WTC11 (cell line): ENCODE measurements around the gene S100PBP. TPM values are rescaled to one million over a fixed set of nuclear protein-coding genes. Genes with fewer than 3 reads are reported as not detected.

Source experiments
- ATAC-seq: fragments of 200-7000 bp; cut with Tn5 transposase; 2 replicates; pipeline ENCODE4 v1.10.0; 2021; ENCODE audit warnings: mild to moderate bottlenecking, moderate library complexity
- CTCF ChIA-PET: fragments of 300-600 bp; sonication (Branson Sonifier 250); formaldehyde crosslinking; loops from one replicate; lab custom pipeline; 2021; ENCODE audit warnings: antibody characterized with exemption; lab: Charles Lee
- POLR2A ChIA-PET: fragments of 350-600 bp; sonication (Branson Sonifier 250); formaldehyde crosslinking; loops from one replicate; lab custom pipeline; 2021; ENCODE audit warnings: antibody characterized with exemption; lab: Charles Lee
- DNase-seq: peaks from one replicate; pipeline ENCODE4 v3.0.0; 2021; ENCODE audit warnings: low spot score
- H3K27ac Mint-ChIP-seq: 2 replicates; pipeline ENCODE4 v1.8.0; 2021; ENCODE audit warnings: mixed read lengths
- H3K27me3 Mint-ChIP-seq: 2 replicates; pipeline ENCODE4 v1.8.0; 2021; ENCODE audit warnings: low read depth, mild to moderate bottlenecking, moderate library complexity, mixed read lengths
- H3K36me3 Mint-ChIP-seq: 2 replicates; pipeline ENCODE4 v1.8.0; 2021; ENCODE audit warnings: mixed read lengths
- H3K4me1 Mint-ChIP-seq: 2 replicates; pipeline ENCODE4 v1.8.0; 2022; ENCODE audit warnings: mixed read lengths
- H3K4me3 Mint-ChIP-seq: 2 replicates; pipeline ENCODE4 v1.8.0; 2021; ENCODE audit warnings: mild to moderate bottlenecking, moderate library complexity, mixed read lengths
- H3K9me3 Mint-ChIP-seq: 2 replicates; pipeline ENCODE4 v1.8.0; 2021; ENCODE audit warnings: mixed read lengths
- ATF1 ChIP-seq: sonication (generic); formaldehyde crosslinking; IDR thresholded peaks from 2 replicates; pipeline ENCODE4 v1.8.1; 2023; ENCODE audit warnings: mild to moderate bottlenecking, moderate library complexity, missing genetic modification reagents
- CBFB ChIP-seq: sonication (generic); formaldehyde crosslinking; IDR thresholded peaks from 2 replicates; pipeline ENCODE4 v1.8.1; 2022; ENCODE audit warnings: mild to moderate bottlenecking, low read depth, missing genetic modification reagents
- EMX1 ChIP-seq: fragments of 250-450 bp; sonication (Bioruptor Pico); IDR thresholded peaks from 2 replicates; pipeline ENCODE4 v1.8.0; 2021; ENCODE audit warnings: mild to moderate bottlenecking
- ESRRA ChIP-seq: sonication (generic); formaldehyde crosslinking; IDR thresholded peaks from 2 replicates; pipeline ENCODE4 v1.8.1; 2022; ENCODE audit warnings: mild to moderate bottlenecking, missing genetic modification reagents, borderline replicate concordance
- ETV6 ChIP-seq: sonication (generic); formaldehyde crosslinking; IDR thresholded peaks from 2 replicates; pipeline ENCODE4 v1.8.1; 2022; ENCODE audit warnings: mild to moderate bottlenecking, missing genetic modification reagents
- GABPB1 ChIP-seq: sonication (generic); formaldehyde crosslinking; IDR thresholded peaks from 2 replicates; pipeline ENCODE4 v1.8.1; 2023; ENCODE audit warnings: mild to moderate bottlenecking, missing genetic modification reagents
- IRF2 ChIP-seq: sonication (generic); formaldehyde crosslinking; IDR thresholded peaks from 2 replicates; pipeline ENCODE4 v1.8.0; 2022; ENCODE audit warnings: low read depth, missing genetic modification reagents, borderline replicate concordance
- JUN ChIP-seq: sonication (generic); formaldehyde crosslinking; IDR thresholded peaks from 2 replicates; pipeline ENCODE4 v1.8.0; 2023; ENCODE audit warnings: mild to moderate bottlenecking, missing genetic modification reagents
- MYBL2 ChIP-seq: sonication (generic); formaldehyde crosslinking; IDR thresholded peaks from 2 replicates; pipeline ENCODE4 v1.8.1; 2023; ENCODE audit warnings: mild to moderate bottlenecking, moderate library complexity, missing genetic modification reagents
- NFATC4 ChIP-seq: fragments of 250-450 bp; sonication (Bioruptor Pico); IDR thresholded peaks from 2 replicates; pipeline ENCODE4 v1.9.0; 2021; ENCODE audit warnings: mild to moderate bottlenecking
- PRRX2 ChIP-seq: fragments of 250-450 bp; sonication (Bioruptor Pico); IDR thresholded peaks from 2 replicates; pipeline ENCODE4 v1.8.0; 2021; ENCODE audit warnings: mild to moderate bottlenecking
- RELA ChIP-seq: sonication (generic); formaldehyde crosslinking; IDR thresholded peaks from 2 replicates; pipeline ENCODE4 v1.8.1; 2022; ENCODE audit warnings: missing genetic modification reagents, mild to moderate bottlenecking, borderline replicate concordance
- SP1 ChIP-seq: sonication (generic); formaldehyde crosslinking; conservative IDR thresholded peaks from 2 replicates; pipeline ENCODE4 v1.8.1; 2022; ENCODE audit warnings: missing genetic modification reagents
- TEAD1 ChIP-seq: sonication (generic); formaldehyde crosslinking; IDR thresholded peaks from 2 replicates; pipeline ENCODE4 v1.8.0; 2022; ENCODE audit warnings: mild to moderate bottlenecking, missing genetic modification reagents
- TEAD4 ChIP-seq: sonication (generic); formaldehyde crosslinking; IDR thresholded peaks from 2 replicates; pipeline ENCODE4 v1.8.0; 2022; ENCODE audit warnings: mild to moderate bottlenecking, missing genetic modification reagents
- TP53 ChIP-seq: sonication (generic); formaldehyde crosslinking; IDR thresholded peaks from 2 replicates; pipeline ENCODE4 v1.8.1; 2023; ENCODE audit warnings: mild to moderate bottlenecking, missing genetic modification reagents
- ZNF317 ChIP-seq: sonication (generic); formaldehyde crosslinking; IDR thresholded peaks from 2 replicates; pipeline ENCODE4 v1.8.1; 2023; ENCODE audit warnings: low read depth, mild to moderate bottlenecking, moderate library complexity, missing genetic modification reagents, borderline replicate concordance
- total RNA-seq: library from RNA; stranded (reverse); gene quantifications from 3 replicates; pipeline ENCODE4 v1.2.3, GENCODE V29; 2021
- TF ChIP-seq, protein P1 (sequence below): sonication (generic); formaldehyde crosslinking; IDR thresholded peaks from 2 replicates; pipeline ENCODE4 v1.8.1; 2022; ENCODE audit warnings: mild to moderate bottlenecking, missing genetic modification reagents, moderate library complexity, borderline replicate concordance
- TF ChIP-seq, protein P2 (sequence below): sonication (generic); formaldehyde crosslinking; IDR thresholded peaks from 2 replicates; pipeline ENCODE4 v1.8.1; 2022; ENCODE audit warnings: low read depth, mild to moderate bottlenecking, moderate library complexity, missing genetic modification reagents, borderline replicate concordance
- TF ChIP-seq, protein P3 (sequence below): sonication (generic); formaldehyde crosslinking; IDR thresholded peaks from 2 replicates; pipeline ENCODE4 v1.8.1; 2022; ENCODE audit warnings: mild to moderate bottlenecking, moderate library complexity, missing genetic modification reagents
- TF ChIP-seq, protein P4 (sequence below): sonication (generic); formaldehyde crosslinking; IDR thresholded peaks from 2 replicates; pipeline ENCODE4 v1.8.0; 2022; ENCODE audit warnings: mild to moderate bottlenecking, missing genetic modification reagents
- TF ChIP-seq, protein P5 (sequence below): sonication (generic); formaldehyde crosslinking; IDR thresholded peaks from 2 replicates; pipeline ENCODE4 v1.8.0; 2022; ENCODE audit warnings: missing genetic modification reagents

S100PBP gene
- total RNA-seq, 1 experiment from 2014 or later: 62.9 TPM

DNA sequence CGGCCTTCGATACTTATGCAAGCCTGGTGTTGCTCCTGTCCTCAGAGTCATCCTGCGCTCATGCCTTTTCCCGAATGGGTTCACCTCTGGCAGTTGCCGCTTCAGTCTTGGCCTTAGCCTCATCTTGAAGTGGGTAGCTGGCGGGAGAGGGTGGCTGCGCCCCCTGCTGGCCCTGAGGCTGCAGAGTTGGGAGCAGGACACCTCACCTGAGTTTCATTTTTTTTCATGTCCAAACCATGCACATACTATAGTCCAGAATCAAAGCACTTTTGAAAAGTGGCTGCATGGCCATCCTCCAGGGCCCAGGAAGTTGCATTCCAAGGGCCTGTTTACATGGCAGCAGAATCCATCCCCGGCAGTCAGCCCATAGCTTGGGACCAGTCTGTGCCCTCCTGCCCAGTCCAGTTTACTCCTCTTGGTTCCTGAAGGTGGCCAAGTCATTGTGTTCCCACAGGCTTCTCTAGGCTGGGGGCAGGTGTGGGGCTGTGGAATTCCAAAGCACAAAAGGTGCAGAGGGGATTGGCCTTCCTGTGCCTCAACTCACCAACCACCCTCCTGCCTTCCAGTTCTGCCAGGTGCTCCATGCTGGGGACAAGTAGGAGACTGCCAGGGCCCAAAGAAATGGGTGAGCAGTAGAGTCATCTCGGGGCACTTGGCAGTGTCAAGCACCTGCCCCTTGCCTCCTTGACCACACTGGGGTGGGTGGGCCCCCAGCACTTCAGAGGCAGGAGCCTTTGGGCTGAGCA is 44.3 kb upstream of the S100PBP start (continued):
- TF ChIP-seq IRF2 (CRISPR knock-in tag) (no peak), GABPB1 (CRISPR knock-in tag) (no peak), PRRX2 (0 out of 2 replicates have a peak, but pooled peaks have one; percentile 30), TP53 (no peak), ATF1 (CRISPR knock-in tag) (no peak), ESRRA (no peak), SP1 (CRISPR knock-in tag) (no peak), MYBL2 (CRISPR knock-in tag) (0 out of 2 replicates have a peak, but pooled peaks have one; percentile 26), ZNF317 (no peak)
- TF ChIP-seq, protein P1, sequence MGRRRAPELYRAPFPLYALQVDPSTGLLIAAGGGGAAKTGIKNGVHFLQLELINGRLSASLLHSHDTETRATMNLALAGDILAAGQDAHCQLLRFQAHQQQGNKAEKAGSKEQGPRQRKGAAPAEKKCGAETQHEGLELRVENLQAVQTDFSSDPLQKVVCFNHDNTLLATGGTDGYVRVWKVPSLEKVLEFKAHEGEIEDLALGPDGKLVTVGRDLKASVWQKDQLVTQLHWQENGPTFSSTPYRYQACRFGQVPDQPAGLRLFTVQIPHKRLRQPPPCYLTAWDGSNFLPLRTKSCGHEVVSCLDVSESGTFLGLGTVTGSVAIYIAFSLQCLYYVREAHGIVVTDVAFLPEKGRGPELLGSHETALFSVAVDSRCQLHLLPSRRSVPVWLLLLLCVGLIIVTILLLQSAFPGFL: no peak
- TF ChIP-seq, protein P2, sequence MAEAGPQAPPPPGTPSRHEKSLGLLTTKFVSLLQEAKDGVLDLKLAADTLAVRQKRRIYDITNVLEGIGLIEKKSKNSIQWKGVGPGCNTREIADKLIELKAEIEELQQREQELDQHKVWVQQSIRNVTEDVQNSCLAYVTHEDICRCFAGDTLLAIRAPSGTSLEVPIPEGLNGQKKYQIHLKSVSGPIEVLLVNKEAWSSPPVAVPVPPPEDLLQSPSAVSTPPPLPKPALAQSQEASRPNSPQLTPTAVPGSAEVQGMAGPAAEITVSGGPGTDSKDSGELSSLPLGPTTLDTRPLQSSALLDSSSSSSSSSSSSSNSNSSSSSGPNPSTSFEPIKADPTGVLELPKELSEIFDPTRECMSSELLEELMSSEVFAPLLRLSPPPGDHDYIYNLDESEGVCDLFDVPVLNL (CRISPR knock-in tag): no peak
- TF ChIP-seq, protein P3, sequence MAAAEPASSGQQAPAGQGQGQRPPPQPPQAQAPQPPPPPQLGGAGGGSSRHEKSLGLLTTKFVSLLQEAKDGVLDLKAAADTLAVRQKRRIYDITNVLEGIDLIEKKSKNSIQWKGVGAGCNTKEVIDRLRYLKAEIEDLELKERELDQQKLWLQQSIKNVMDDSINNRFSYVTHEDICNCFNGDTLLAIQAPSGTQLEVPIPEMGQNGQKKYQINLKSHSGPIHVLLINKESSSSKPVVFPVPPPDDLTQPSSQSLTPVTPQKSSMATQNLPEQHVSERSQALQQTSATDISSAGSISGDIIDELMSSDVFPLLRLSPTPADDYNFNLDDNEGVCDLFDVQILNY (CRISPR knock-in tag): 0 out of 2 replicates have a peak, but pooled peaks have one; percentile 14

DNA sequence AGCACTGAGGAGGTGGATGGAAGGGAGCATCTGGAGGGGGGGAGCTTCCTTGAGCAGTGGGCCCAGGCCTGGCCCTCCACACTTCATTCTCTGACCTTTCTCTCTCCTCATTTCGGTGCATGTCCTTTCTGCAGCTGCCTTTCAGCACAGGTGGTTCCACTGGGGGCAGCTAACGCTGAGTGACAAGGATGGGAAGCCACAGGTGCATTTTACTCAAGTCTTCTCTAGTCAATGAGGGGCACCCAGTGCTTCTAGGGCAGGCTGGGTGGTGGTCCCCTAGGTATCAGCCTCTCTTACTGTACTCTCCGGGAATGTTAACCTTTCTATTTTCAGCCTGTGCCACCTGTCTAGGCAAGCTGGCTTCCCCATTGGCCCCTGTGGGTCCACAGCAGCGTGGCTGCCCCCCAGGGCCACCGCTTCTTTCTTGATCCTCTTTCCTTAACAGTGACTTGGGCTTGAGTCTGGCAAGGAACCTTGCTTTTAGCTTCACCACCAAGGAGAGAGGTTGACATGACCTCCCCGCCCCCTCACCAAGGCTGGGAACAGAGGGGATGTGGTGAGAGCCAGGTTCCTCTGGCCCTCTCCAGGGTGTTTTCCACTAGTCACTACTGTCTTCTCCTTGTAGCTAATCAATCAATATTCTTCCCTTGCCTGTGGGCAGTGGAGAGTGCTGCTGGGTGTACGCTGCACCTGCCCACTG is 43.5 kb upstream of the S100PBP start:
- ATAC-seq (no peak), DNase-seq (no peak)
- CTCF ChIA-PET: interaction anchor here (0.5 to 10.0 kb wide), 23 partner anchors 10 to 374 kb away, joined by 3 to 262 read pairs (median 6); partner anchors contain the start of genes RBBP4 and SYNC
- H3K4me3 Mint-ChIP-seq: no peak overlapping the region
- peaks cover 40% of the 10 kb centered on the region for H3K36me3 Mint-ChIP-seq
- TF ChIP-seq, protein P4, sequence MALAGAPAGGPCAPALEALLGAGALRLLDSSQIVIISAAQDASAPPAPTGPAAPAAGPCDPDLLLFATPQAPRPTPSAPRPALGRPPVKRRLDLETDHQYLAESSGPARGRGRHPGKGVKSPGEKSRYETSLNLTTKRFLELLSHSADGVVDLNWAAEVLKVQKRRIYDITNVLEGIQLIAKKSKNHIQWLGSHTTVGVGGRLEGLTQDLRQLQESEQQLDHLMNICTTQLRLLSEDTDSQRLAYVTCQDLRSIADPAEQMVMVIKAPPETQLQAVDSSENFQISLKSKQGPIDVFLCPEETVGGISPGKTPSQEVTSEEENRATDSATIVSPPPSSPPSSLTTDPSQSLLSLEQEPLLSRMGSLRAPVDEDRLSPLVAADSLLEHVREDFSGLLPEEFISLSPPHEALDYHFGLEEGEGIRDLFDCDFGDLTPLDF (CRISPR knock-in tag): no peak
- TF ChIP-seq ETV6 (CRISPR knock-in tag) (peak; percentile 80), RELA (CRISPR knock-in tag) (0 out of 2 replicates have a peak, but pooled peaks have one; percentile 25), JUN (CRISPR knock-in tag) (peak; percentile 78; the same call in 1 of the 2 replicates), NFATC4 (CRISPR knock-in tag) (peak; percentile 61; the same call in 1 of the 2 replicates), EMX1 (CRISPR knock-in tag) (0 out of 2 replicates have a peak, but pooled peaks have one; percentile 17), CBFB (CRISPR knock-in tag) (no peak), TEAD1 (CRISPR knock-in tag) (peak; percentile 15; the same call in 1 of the 2 replicates), TEAD4 (CRISPR knock-in tag) (0 out of 2 replicates have a peak, but pooled peaks have one; percentile 45)
- TF ChIP-seq, protein P5, sequence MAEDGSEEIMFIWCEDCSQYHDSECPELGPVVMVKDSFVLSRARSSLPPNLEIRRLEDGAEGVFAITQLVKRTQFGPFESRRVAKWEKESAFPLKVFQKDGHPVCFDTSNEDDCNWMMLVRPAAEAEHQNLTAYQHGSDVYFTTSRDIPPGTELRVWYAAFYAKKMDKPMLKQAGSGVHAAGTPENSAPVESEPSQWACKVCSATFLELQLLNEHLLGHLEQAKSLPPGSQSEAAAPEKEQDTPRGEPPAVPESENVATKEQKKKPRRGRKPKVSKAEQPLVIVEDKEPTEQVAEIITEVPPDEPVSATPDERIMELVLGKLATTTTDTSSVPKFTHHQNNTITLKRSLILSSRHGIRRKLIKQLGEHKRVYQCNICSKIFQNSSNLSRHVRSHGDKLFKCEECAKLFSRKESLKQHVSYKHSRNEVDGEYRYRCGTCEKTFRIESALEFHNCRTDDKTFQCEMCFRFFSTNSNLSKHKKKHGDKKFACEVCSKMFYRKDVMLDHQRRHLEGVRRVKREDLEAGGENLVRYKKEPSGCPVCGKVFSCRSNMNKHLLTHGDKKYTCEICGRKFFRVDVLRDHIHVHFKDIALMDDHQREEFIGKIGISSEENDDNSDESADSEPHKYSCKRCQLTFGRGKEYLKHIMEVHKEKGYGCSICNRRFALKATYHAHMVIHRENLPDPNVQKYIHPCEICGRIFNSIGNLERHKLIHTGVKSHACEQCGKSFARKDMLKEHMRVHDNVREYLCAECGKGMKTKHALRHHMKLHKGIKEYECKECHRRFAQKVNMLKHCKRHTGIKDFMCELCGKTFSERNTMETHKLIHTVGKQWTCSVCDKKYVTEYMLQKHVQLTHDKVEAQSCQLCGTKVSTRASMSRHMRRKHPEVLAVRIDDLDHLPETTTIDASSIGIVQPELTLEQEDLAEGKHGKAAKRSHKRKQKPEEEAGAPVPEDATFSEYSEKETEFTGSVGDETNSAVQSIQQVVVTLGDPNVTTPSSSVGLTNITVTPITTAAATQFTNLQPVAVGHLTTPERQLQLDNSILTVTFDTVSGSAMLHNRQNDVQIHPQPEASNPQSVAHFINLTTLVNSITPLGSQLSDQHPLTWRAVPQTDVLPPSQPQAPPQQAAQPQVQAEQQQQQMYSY (CRISPR knock-in tag): peak; percentile 15; the same call in 1 of the 2 replicates
- TF ChIP-seq, all 79 proteins: peak for 8
- Mint-ChIP-seq H3K27ac (peak overlapping the region; percentile 84; the same call in 1 of the 2 replicates), H3K27me3 (no peaks in the 10 kb centered on the region), H3K9me3 (no peaks in the 10 kb centered on the region), H3K4me1 (peaks cover 28% of the 10 kb centered on the region)
- POLR2A ChIA-PET: interaction anchor here (0.5 to 4.7 kb wide), 12 partner anchors 13 to 97 kb away, joined by 3 to 39 read pairs (median 6); no protein-coding TSS in a partner anchor
